ENCODE measurements around the gene SASS6.

Gene SASS6

GRCh38 chr1:100122177-100122576, 10.6 kb downstream of the SASS6 start:
- no peak for DNase-seq
- intact Hi-C loops (cut with DNase I): no loop called here

GRCh38 chr1:100115524-100115923, 17.2 kb downstream of the SASS6 start:
- intact Hi-C loops (cut with DNase I): no loop called here
- no peak for DNase-seq

- DNase-seq: no peak
- intact Hi-C loops (cut with DNase I): no loop called here
Observed at GRCh38 chr1:100109554-100110066, 23.1 kb downstream of the SASS6 start.

GRCh38 chr1:100107696-100108095, 25.0 kb downstream of the SASS6 start:
- intact Hi-C loops (cut with DNase I): no loop called here
- DNase-seq: no peak

GRCh38 chr1:100101564-100101963, 31.2 kb downstream of the SASS6 start:
- intact Hi-C loops (cut with DNase I): no loop called here
- no peak for DNase-seq

- intact Hi-C loops (cut with DNase I): no loop called here
- no peak for DNase-seq
Observed at GRCh38 chr1:100100202-100100601, 32.5 kb downstream of the SASS6 start.

GRCh38 chr1:100090471-100090870, 42.3 kb downstream of the SASS6 start:
- intact Hi-C loops (cut with DNase I): no loop called here

GRCh38 chr1:100089082-100089481, 43.6 kb downstream of the SASS6 start:
- intact Hi-C loops (cut with DNase I): no loop called here

More at GRCh38 chr1:100090471-100090870, 42.3 kb downstream of the SASS6 start:
- no peak for DNase-seq

GRCh38 chr1:100087396-100087795, 45.3 kb downstream of the SASS6 start:
- DNase-seq: no peak
- intact Hi-C loops (cut with DNase I): no loop called here

More at GRCh38 chr1:100089082-100089481, 43.6 kb downstream of the SASS6 start:
- DNase-seq: no peak

- DNase-seq: no peak
- intact Hi-C loops (cut with DNase I): no loop called here
Observed at GRCh38 chr1:100080331-100080730, 52.4 kb downstream of the SASS6 start.

- no peak for DNase-seq
- intact Hi-C loops (cut with DNase I): no loop called here
Observed at GRCh38 chr1:100077531-100077930, 55.2 kb downstream of the SASS6 start.

- no peak for DNase-seq
- intact Hi-C loops (cut with DNase I): no loop called here
Observed at GRCh38 chr1:100076744-100077143, 56.0 kb downstream of the SASS6 start.

- no peak for DNase-seq
- intact Hi-C loops (cut with DNase I): no loop called here
Observed at GRCh38 chr1:100076319-100076718, 56.4 kb downstream of the SASS6 start.

GRCh38 chr1:100075773-100076172, 57.0 kb downstream of the SASS6 start:
- intact Hi-C loops (cut with DNase I): no loop called here
- no peak for DNase-seq

- no peak for DNase-seq
- intact Hi-C loops (cut with DNase I): no loop called here
Observed at GRCh38 chr1:100074604-100075395, 57.9 kb downstream of the SASS6 start.

- intact Hi-C loops (cut with DNase I): no loop called here
- DNase-seq: no peak
Observed at GRCh38 chr1:100073531-100073930, 59.2 kb downstream of the SASS6 start.

GRCh38 chr1:100070201-100070939, 62.4 kb downstream of the SASS6 start:
- no peak for DNase-seq

GRCh38 chr1:100065969-100066227, 66.8 kb downstream of the SASS6 start:
- DNase-seq: no peak
- intact Hi-C loops (cut with DNase I): no loop called here

More at GRCh38 chr1:100070201-100070939, 62.4 kb downstream of the SASS6 start:
- intact Hi-C loops (cut with DNase I): no loop called here

- no peak for DNase-seq
- intact Hi-C loops (cut with DNase I): no loop called here
Observed at GRCh38 chr1:100065183-100065968, 67.4 kb downstream of the SASS6 start.

GRCh38 chr1:100061681-100062080, 71.0 kb downstream of the SASS6 start:
- DNase-seq: no peak
- intact Hi-C loops (cut with DNase I): no loop called here

GRCh38 chr1:100053727-100054126, 79.0 kb downstream of the SASS6 start:
- DNase-seq: no peak
- intact Hi-C loops (cut with DNase I): no loop called here

All from posterior cingulate gyrus (tissue), 11 donors.